Measurements from ENCODE around the gene PCDHGB3.

- TF ChIP-seq CTCF (IDR thresholded peaks at IDR 0.05) = no peak
- no peak for TF ChIP-seq POLR2A (IDR thresholded peaks at IDR 0.05)
These were observed 49.2 kb downstream of the PCDHGB3 start for GRCh38 chr5:141419074-141419880.
